ENCODE measurements around the gene SLC16A3. TPM values are rescaled to one million over a fixed set of nuclear protein-coding genes. Genes with fewer than 3 reads are reported as not detected.

The SLC16A3 gene
- total and polyA plus RNA-seq, 2 of the 8 experiments (the other 6 are each of a cell fraction or from before 2014, with no cell fraction given) = 3.8 to 8.7 TPM

- Histone ChIP-seq H4K5ac (ENCODE audit: insufficient read length, low read depth, low read length) (no peak overlapping the region), H3K4me1 (replicated peaks in 1 of 4; ENCODE audit: control insufficient read depth in 3 of 4, insufficient read depth in 4 of 4, low read length in 3 of 4) (peaks cover 0 to 10% (median 5%) of the 10 kb centered on the region in 4 experiments; a peak in 5 of 7 replicates), H2BK15ac (ENCODE audit: low read length) (no peak overlapping the region), H2BK12ac (ENCODE audit: low read depth, low read length) (no peak overlapping the region), H2BK5ac (ENCODE audit: low read depth, low read length) (no peak overlapping the region), H3K23ac (ENCODE audit: insufficient read length) (no peak overlapping the region), H3K27ac (ENCODE audit: low read depth, low read length) (no peak overlapping the region), H3K4me2 (ENCODE audit: insufficient read depth in 1 of 2, low read depth in 2 of 2, low read length in 2 of 2) (no peak overlapping the region), H4K8ac (ENCODE audit: extremely low read depth, insufficient read depth, low read length) (no peak overlapping the region), H3K4me3 (ENCODE audit: extremely low read depth in 1 of 4, insufficient read depth in 2 of 4, low read depth in 3 of 4, low read length in 4 of 4) (no peak overlapping the region), H2AFZ (ENCODE audit: low read length) (no peak overlapping the region), H2BK20ac (ENCODE audit: low read length) (no peak overlapping the region), H2BK120ac (replicated peaks; ENCODE audit: low read depth, low read length) (no peak overlapping the region), H3K79me1 (ENCODE audit: low read depth, low read length) (no peaks in the 10 kb centered on the region; the same call in 1 of the 2 replicates), H3K18ac (ENCODE audit: extremely low read depth, low read length) (no peak overlapping the region), H3K4ac (replicated peaks; ENCODE audit: insufficient read length, low read depth, low read length) (no peak overlapping the region), H3K79me2 (ENCODE audit: control insufficient read depth in 1 of 2, insufficient read depth in 2 of 2, low read length in 2 of 2) (no peaks in the 10 kb centered on the region), H2AK5ac (ENCODE audit: low read depth, low read length) (no peak overlapping the region), H3K9ac (replicated peaks in 1 of 4; ENCODE audit: extremely low read depth in 1 of 4, low read depth in 3 of 4, low read length in 3 of 4) (no peak overlapping the region), H4K91ac (replicated peaks; ENCODE audit: insufficient read length, low read length) (no peak overlapping the region), H3K27me3 (replicated peaks in 1 of 4; ENCODE audit: control insufficient read depth in 3 of 4, extremely low read depth in 1 of 4, insufficient read depth in 3 of 4, low read length in 3 of 4) (no peaks in the 10 kb centered on the region; a peak in 1 of 7 replicates), H3K56ac (replicated peaks; ENCODE audit: insufficient read length, low read depth, low read length) (no peak overlapping the region), H3K23me2 (ENCODE audit: low read depth, low read length) (no peaks in the 10 kb centered on the region), H3K36me3 (ENCODE audit: control insufficient read depth in 2 of 4, insufficient read depth in 4 of 4, low read length in 3 of 4) (no peaks in the 10 kb centered on the region; a peak in 1 of 8 replicates), H4K20me1 (replicated peaks in 1 of 2; ENCODE audit: control insufficient read depth in 1 of 2, insufficient read depth in 2 of 2, low read length in 2 of 2) (peaks cover 0 to 9% of the 10 kb centered on the region in 2 experiments), H3K9me3 (ENCODE audit: insufficient read depth in 2 of 2, low read depth in 1 of 2, low read length in 1 of 2) (no peaks in the 10 kb centered on the region), H3K14ac (ENCODE audit: insufficient read length) (no peak overlapping the region)
- 0 out of 2 replicates have a peak, but pooled peaks have one; percentile 1 for TF ChIP-seq CEBPB (IDR thresholded peaks at IDR 0.05; ENCODE audit: low read depth, low read length)
- no peak for TF ChIP-seq SP4 (IDR thresholded peaks at IDR 0.05; ENCODE audit: low read length)
- ChIA-PET CTCF (ENCODE audit: partially characterized antibody) (interaction anchor here (1.1 to 1.6 kb wide), 2 partner anchors 16 to 31 kb away, joined by 3 to 5 read pairs; no protein-coding TSS in a partner anchor), POLR2A (ENCODE audit: partially characterized antibody) (interaction anchor here (0.6 to 5.0 kb wide), 3 partner anchors 11 to 71 kb away, joined by 3 to 30 read pairs (median 3); no protein-coding TSS in a partner anchor)
- FAIRE-seq = no peak
- no peak for DNase-seq (ENCODE audit: low read depth in 1 of 2, low spot score in 2 of 2)
- WGBS, 2 experiments (ENCODE audit: extremely low coverage in 1 of 2, insufficient coverage in 1 of 2, insufficient read length in 1 of 2, insufficient replicate concordance in 2 of 2, low coverage in 1 of 2, low lambda C conversion rate in 2 of 2, missing lambda C conversion rate in 1 of 2) = 94% methylated on average over 8 of the region's 8 CpGs; no CpG with 5 or more reads in 1 of the 2 experiments
These were observed 51.7 kb downstream of the SLC16A3 start for GRCh38 chr17:82280537-82280936.

Measured in H1 (cell line).